Activated B cell treated with CpG ODN at 0.5 μM for 24 hours (primary cell): Measurements from ENCODE around the gene SLC24A4. TPM values are rescaled to one million over a fixed set of nuclear protein-coding genes. Genes with fewer than 3 reads are reported as not detected.

Experiments used
- ATAC-seq: fragments of 200-7000 bp; cut with Tn5 transposase; one replicate; pipeline ENCODE4 v1.10.0; 2021; ENCODE audit warnings: low read depth, mild to moderate bottlenecking, moderate library complexity
- CTCF ChIA-PET: fragments of 350-600 bp; sonication (Branson Sonifier 250); formaldehyde crosslinking; loops from one replicate; lab custom pipeline; 2021; ENCODE audit warnings: antibody characterized with exemption; lab: Charles Lee
- POLR2A ChIA-PET: fragments of 350-600 bp; sonication (Branson Sonifier 250); formaldehyde crosslinking; loops from one replicate; lab custom pipeline; 2021; ENCODE audit warnings: antibody characterized with exemption; lab: Charles Lee
- DNase-seq: peaks from one replicate; pipeline ENCODE4 v3.0.0; 2022
- H3K27ac Mint-ChIP-seq: one replicate; pipeline ENCODE4 v1.8.0; 2020; ENCODE audit warnings: mixed read lengths
- H3K27me3 Mint-ChIP-seq: one replicate; pipeline ENCODE4 v1.8.0; 2021; ENCODE audit warnings: mixed read lengths
- H3K36me3 Mint-ChIP-seq: one replicate; pipeline ENCODE4 v1.8.0; 2021; ENCODE audit warnings: low read depth, mixed read lengths
- H3K4me1 Mint-ChIP-seq: one replicate; pipeline ENCODE4 v1.8.0; 2021; ENCODE audit warnings: mixed read lengths
- H3K4me3 Mint-ChIP-seq: one replicate; pipeline ENCODE4 v1.8.0; 2020; ENCODE audit warnings: mild to moderate bottlenecking, mixed read lengths
- H3K9me3 Mint-ChIP-seq: one replicate; pipeline ENCODE4 v1.8.0; 2020; ENCODE audit warnings: mixed read lengths
- intact Hi-C: fragments of 100-400 bp; cut with micrococcal nuclease; formaldehyde crosslinking; loops from one replicate; pipeline ENCODE4 v1.15.1; 2024
- total RNA-seq: library from RNA; stranded (reverse); gene quantifications from 2 replicates; pipeline ENCODE4 v1.2.3, GENCODE V29; 2022
- TF ChIP-seq, protein P1 (sequence below): fragments of 200-600 bp; IDR thresholded peaks from one replicate; pipeline ENCODE4 v1.8.0; 2022; ENCODE audit warnings: antibody characterized with exemption, mild to moderate bottlenecking

SLC24A4 gene
- total RNA-seq, 1 donor from 2014 or later, result 0.09 TPM

DNA sequence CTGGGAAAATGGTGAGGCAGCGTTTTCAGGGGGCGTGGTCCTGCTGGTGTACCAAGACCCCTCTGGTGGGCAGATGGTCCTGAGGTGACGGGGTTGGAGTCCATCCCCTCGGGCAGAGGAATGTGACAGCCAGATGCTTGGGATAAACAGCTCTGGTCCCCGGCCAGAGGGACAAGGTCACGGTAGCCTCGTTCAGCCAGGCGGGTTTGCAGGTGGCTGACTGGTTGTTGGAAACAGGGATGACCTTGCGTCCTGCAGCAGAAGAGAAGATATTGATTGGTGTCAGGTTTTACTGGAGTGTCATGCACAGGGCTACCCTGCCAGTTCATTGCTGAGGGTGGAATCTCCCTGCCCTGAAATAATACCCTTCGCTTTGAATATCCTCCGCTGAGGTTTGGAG is 43.3 kb downstream of the SLC24A4 start:
- no peak overlapping the region for H3K4me3 Mint-ChIP-seq
- CTCF ChIA-PET, result no interaction called here
- intact Hi-C loops, result no loop called here
- peaks cover 26% of the 10 kb centered on the region for H3K27me3 Mint-ChIP-seq
- no peak overlapping the region for H3K27ac Mint-ChIP-seq
- ATAC-seq (no peak), DNase-seq (no peak)
- no peaks in the 10 kb centered on the region for H3K36me3 Mint-ChIP-seq
- H3K4me1 Mint-ChIP-seq, result no peaks in the 10 kb centered on the region
- POLR2A ChIA-PET, result no interaction called here
- TF ChIP-seq, protein P1, sequence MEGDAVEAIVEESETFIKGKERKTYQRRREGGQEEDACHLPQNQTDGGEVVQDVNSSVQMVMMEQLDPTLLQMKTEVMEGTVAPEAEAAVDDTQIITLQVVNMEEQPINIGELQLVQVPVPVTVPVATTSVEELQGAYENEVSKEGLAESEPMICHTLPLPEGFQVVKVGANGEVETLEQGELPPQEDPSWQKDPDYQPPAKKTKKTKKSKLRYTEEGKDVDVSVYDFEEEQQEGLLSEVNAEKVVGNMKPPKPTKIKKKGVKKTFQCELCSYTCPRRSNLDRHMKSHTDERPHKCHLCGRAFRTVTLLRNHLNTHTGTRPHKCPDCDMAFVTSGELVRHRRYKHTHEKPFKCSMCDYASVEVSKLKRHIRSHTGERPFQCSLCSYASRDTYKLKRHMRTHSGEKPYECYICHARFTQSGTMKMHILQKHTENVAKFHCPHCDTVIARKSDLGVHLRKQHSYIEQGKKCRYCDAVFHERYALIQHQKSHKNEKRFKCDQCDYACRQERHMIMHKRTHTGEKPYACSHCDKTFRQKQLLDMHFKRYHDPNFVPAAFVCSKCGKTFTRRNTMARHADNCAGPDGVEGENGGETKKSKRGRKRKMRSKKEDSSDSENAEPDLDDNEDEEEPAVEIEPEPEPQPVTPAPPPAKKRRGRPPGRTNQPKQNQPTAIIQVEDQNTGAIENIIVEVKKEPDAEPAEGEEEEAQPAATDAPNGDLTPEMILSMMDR, result no peak
- H3K9me3 Mint-ChIP-seq, result no peaks in the 10 kb centered on the region

DNA sequence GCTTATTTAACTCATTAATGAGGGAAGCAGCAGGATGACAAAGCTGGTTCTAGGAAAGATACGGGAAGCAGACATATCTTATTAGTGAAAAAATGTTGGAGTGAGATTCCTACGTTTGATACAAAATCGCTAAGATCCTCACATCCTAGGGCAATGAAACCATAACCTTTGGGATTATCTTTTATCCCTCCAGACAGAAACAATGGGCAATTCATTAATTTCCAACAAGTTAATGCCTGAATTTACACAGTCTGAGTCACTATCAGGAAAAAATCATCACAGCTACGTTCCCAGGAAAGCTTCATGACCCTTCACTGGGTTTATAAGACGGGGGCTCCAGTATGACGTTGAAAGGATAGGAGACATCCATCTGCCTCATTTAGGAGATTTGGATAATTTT is 45.0 kb downstream of the SLC24A4 start:
- intact Hi-C loops, result no loop called here
- Mint-ChIP-seq H3K4me3 (no peak overlapping the region), H3K36me3 (no peaks in the 10 kb centered on the region), H3K9me3 (peaks cover 3% of the 10 kb centered on the region), H3K27me3 (peaks cover 15% of the 10 kb centered on the region), H3K4me1 (no peaks in the 10 kb centered on the region), H3K27ac (no peak overlapping the region)
- ATAC-seq (no peak), DNase-seq (no peak)
- POLR2A ChIA-PET, result no interaction called here
- CTCF ChIA-PET, result no interaction called here
- TF ChIP-seq, protein P1, result no peak

DNA sequence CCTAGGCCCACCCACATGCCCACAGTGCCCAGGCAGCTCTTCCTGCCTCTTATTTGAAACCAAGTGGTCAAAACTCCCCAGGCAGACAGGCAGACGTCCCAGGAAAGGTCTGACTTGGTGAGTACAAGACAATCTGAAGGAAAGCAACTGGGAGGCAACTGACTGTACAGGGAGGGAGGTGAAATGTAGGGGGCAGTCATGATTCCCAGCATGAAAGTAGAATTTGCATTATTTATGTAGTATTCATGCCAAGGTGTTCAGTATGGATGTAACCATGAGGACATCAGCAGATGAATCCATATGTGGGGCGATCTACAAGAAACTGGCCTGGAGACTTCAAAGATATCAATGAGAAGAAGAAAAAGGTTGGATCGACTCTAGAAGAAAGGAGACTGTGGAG is 46.1 kb downstream of the SLC24A4 start:
- ChIA-PET POLR2A (no interaction called here), CTCF (no interaction called here)
- H3K36me3 Mint-ChIP-seq, result no peaks in the 10 kb centered on the region
- DNase-seq (no peak), ATAC-seq (no peak)
- intact Hi-C loops, result no loop called here
- H3K4me1 Mint-ChIP-seq, result no peaks in the 10 kb centered on the region
- no peak overlapping the region for H3K27ac Mint-ChIP-seq
- H3K4me3 Mint-ChIP-seq, result no peak overlapping the region
- TF ChIP-seq, protein P1, result no peak
- peaks cover 11% of the 10 kb centered on the region for H3K27me3 Mint-ChIP-seq
- peaks cover 3% of the 10 kb centered on the region for H3K9me3 Mint-ChIP-seq

- ChIA-PET POLR2A (no interaction called here), CTCF (no interaction called here)
- Mint-ChIP-seq H3K36me3 (no peaks in the 10 kb centered on the region), H3K27me3 (peaks cover 6% of the 10 kb centered on the region), H3K4me1 (no peaks in the 10 kb centered on the region), H3K27ac (no peak overlapping the region), H3K4me3 (no peak overlapping the region), H3K9me3 (peaks cover 3% of the 10 kb centered on the region)
- intact Hi-C loops, result no loop called here
- DNase-seq, result no peak
- no peak for ATAC-seq
- TF ChIP-seq, protein P1, result no peak
These were observed 49.3 kb downstream of the SLC24A4 start for GRCh38 chr14:92372230-92372629.

- TF ChIP-seq, protein P1, result no peak
- Mint-ChIP-seq H3K27ac (no peak overlapping the region), H3K4me3 (no peak overlapping the region), H3K36me3 (no peaks in the 10 kb centered on the region), H3K9me3 (peaks cover 3% of the 10 kb centered on the region), H3K4me1 (no peaks in the 10 kb centered on the region), H3K27me3 (peaks cover 4% of the 10 kb centered on the region)
- intact Hi-C loops, result no loop called here
- DNase-seq, result no peak
- ChIA-PET CTCF (no interaction called here), POLR2A (no interaction called here)
- ATAC-seq, result no peak
These were observed 50.4 kb downstream of the SLC24A4 start for GRCh38 chr14:92373336-92373735.
